Amniotic epithelial cell (primary cell): Measurements from ENCODE around the gene FLRT2.

Experiments used
- DNase-seq: peaks from one replicate; pipeline ENCODE4 v3.0.0-alpha.2; 2010; ENCODE audit warnings: low read depth

The FLRT2 gene

GRCh38 chr14:85660243-85660922 lies 130.4 kb downstream of the FLRT2 start:
- no peak for DNase-seq

- DNase-seq, result no peak
These were observed 132.2 kb downstream of the FLRT2 start for GRCh38 chr14:85662096-85662495.

GRCh38 chr14:85663256-85663655 lies 133.3 kb downstream of the FLRT2 start:
- DNase-seq, result no peak

- DNase-seq, result no peak
These were observed 133.7 kb downstream of the FLRT2 start for GRCh38 chr14:85663667-85664066.

- DNase-seq, result no peak
These were observed 146.0 kb downstream of the FLRT2 start for GRCh38 chr14:85675957-85676356.

GRCh38 chr14:85686908-85687307 lies 157.0 kb downstream of the FLRT2 start:
- DNase-seq, result peak; percentile 20

- no peak for DNase-seq
These were observed 157.5 kb downstream of the FLRT2 start for GRCh38 chr14:85687456-85687855.

- peak; percentile 91 for DNase-seq
These were observed 158.1 kb downstream of the FLRT2 start for GRCh38 chr14:85688006-85688405.

- DNase-seq, result no peak
These were observed 165.4 kb downstream of the FLRT2 start for GRCh38 chr14:85695300-85695699.

- DNase-seq, result no peak
These were observed 171.2 kb downstream of the FLRT2 start for GRCh38 chr14:85701116-85701515.

- DNase-seq, result peak; percentile 75
These were observed 171.8 kb downstream of the FLRT2 start for GRCh38 chr14:85701763-85702162.

- no peak for DNase-seq
These were observed 172.2 kb downstream of the FLRT2 start for GRCh38 chr14:85702191-85702590.

GRCh38 chr14:85702997-85703396 lies 173.1 kb downstream of the FLRT2 start:
- DNase-seq, result peak; percentile 48
